K562 (cell line): Measurements from ENCODE around the gene BOC.

Experiments
- CTCF ChIP-seq, 3 experiments: IDR thresholded peaks in 2 of 3; conservative IDR thresholded peaks in 1 of 3; 2 replicates each; pipeline ENCODE4 v1.5.1; 2011 to 2012; ENCODE audit warnings: low read length in 3 of 3, mild to moderate bottlenecking in 3 of 3, control low read depth in 2 of 3, improper control_type of control experiment in 1 of 3, inconsistent platforms in 1 of 3, low read depth in 1 of 3, mixed read lengths in 1 of 3, moderate library complexity in 1 of 3; ENCODE audit not compliant: insufficient read depth in 2 of 3
- GATA2 ChIP-seq: sonication (generic); formaldehyde crosslinking; IDR thresholded peaks from 2 replicates; pipeline ENCODE4 v1.4.0; 2020; ENCODE audit warnings: mild to moderate bottlenecking, missing genetic modification reagents
- HLTF ChIP-seq: fragments of 450-650 bp; IDR thresholded peaks from 2 replicates; pipeline ENCODE4 v1.6.1; 2016
- JUNB ChIP-seq: fragments of 450-650 bp; formaldehyde crosslinking; conservative IDR thresholded peaks from 2 replicates; pipeline ENCODE4 v1.4.0; 2020; ENCODE audit warnings: mild to moderate bottlenecking
- JUND ChIP-seq, 2 experiments: IDR thresholded peaks; 2 replicates in 1 of 2; 3 replicates in 1 of 2; pipeline ENCODE4 v1.6.1; 2011; ENCODE audit warnings: borderline replicate concordance in 2 of 2, low read depth in 2 of 2, low read length in 2 of 2, improper control_type of control experiment in 1 of 2, missing biosample characterization in 1 of 2, missing genetic modification characterization in 1 of 2, missing genetic modification reagents in 1 of 2
- KDM5B ChIP-seq: fragments of 200-600 bp; sonication (generic); IDR thresholded peaks from 2 replicates; pipeline ENCODE4 v1.6.1; 2012; ENCODE audit warnings: low read depth, mild to moderate bottlenecking, moderate library complexity, low read length, control low read depth, inconsistent platforms; ENCODE audit not compliant: insufficient replicate concordance
- KHSRP ChIP-seq: fragments of 450-650 bp; IDR thresholded peaks from 2 replicates; pipeline ENCODE4 v1.6.1; 2017
- MAX ChIP-seq: sonication (generic); formaldehyde crosslinking; IDR thresholded peaks from 2 replicates; pipeline ENCODE4 v1.9.0; 2022; ENCODE audit warnings: mild to moderate bottlenecking, missing genetic modification reagents
- RBM34 ChIP-seq: fragments of 200-400 bp; formaldehyde crosslinking; IDR thresholded peaks from 2 replicates; pipeline ENCODE4 v1.6.1; 2018; ENCODE audit warnings: low read length, borderline replicate concordance; ENCODE audit not compliant: insufficient read depth
- RFX5 ChIP-seq: IDR thresholded peaks from 2 replicates; pipeline ENCODE4 v1.6.1; 2011; ENCODE audit warnings: low read depth, mild to moderate bottlenecking, improper control_type of control experiment, low read length
- SRSF1 ChIP-seq: fragments of 200-400 bp; formaldehyde crosslinking; IDR thresholded peaks from 2 replicates; pipeline ENCODE4 v1.6.1; 2017; ENCODE audit warnings: mild to moderate bottlenecking, low read depth, low read length, moderate library complexity
- U2AF2 ChIP-seq: fragments of 200-400 bp; formaldehyde crosslinking; optimal IDR thresholded peaks from 2 replicates; pipeline ENCODE3; 2017; ENCODE audit warnings: low read depth, mild to moderate bottlenecking, low read length
- ZBTB1 ChIP-seq: sonication (generic); formaldehyde crosslinking; IDR thresholded peaks from 2 replicates; pipeline ENCODE4 v1.8.1; 2023; ENCODE audit warnings: missing genetic modification reagents, low read depth, mild to moderate bottlenecking, borderline replicate concordance
- ZFP36 ChIP-seq: fragments of 150-350 bp; IDR thresholded peaks from 2 replicates; pipeline ENCODE4 v1.6.1; 2018; ENCODE audit warnings: low read length, low read depth; ENCODE audit not compliant: partially characterized antibody

DNA sequence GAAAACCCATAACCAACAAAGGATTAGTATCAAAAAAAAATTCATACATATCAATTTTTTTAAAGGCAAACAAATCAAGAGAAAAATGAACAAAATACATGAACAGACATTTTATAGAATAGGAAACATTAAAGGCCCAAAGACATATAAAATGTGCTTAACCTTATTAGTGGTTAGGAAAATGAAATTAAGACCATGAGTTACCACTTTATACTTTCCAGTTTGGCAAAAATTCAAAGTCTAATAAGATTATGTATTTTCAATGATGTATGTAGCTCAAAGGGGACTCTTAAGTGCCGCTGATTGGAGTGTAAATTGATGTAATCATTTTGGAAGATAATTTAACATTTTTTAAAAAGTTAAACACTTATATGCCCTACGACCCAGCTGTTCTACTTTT lies 89.2 kb downstream of the BOC start:
- TF ChIP-seq GATA2 (no peak), MAX (no peak), HLTF (no peak), KDM5B (no peak), ZFP36 (no peak), KHSRP (no peak), JUND (IDR thresholded peaks at IDR 0.05; ENCODE audit: borderline replicate concordance, low read depth, low read length) (no peak), JUND (tag; IDR thresholded peaks at IDR 0.05; ENCODE audit: borderline replicate concordance, low read depth, low read length) (no peak), JUNB (CRISPR knock-in tag) (no peak), CTCF (IDR thresholded peaks at IDR 0.05 in 2 of 3, conservative IDR thresholded peaks at IDR 0.05 in 1 of 3; ENCODE audit: insufficient read depth in 2 of 3, low read depth in 1 of 3, low read length in 3 of 3) (no peak), SRSF1 (no peak), ZBTB1 (CRISPR knock-in tag) (no peak), U2AF2 (no peak), RFX5 (no peak), RBM34 (no peak)
